HCT116 (cell line): ENCODE results near the gene TSLP. TPM values are rescaled to one million over a fixed set of nuclear protein-coding genes. Genes with fewer than 3 reads are reported as not detected.

Source experiments
- ATAC-seq: fragments of 200-7000 bp; cut with Tn5 transposase; 2 replicates; pipeline ENCODE4 v1.9.1; 2020; ENCODE audit warnings: mild to moderate bottlenecking, moderate library complexity
- BruUV-seq: library from RNA; stranded (reverse); fragments of 400-500 nt; replicated peaks from 2 replicates; lab custom pipeline; 2021; lab: Mats Ljungman, UMichigan
- CTCF ChIA-PET: fragments of 300-600 bp; sonication (Branson Sonifier 250); formaldehyde crosslinking; loops from one replicate; lab custom pipeline; 2021; ENCODE audit warnings: antibody characterized with exemption; lab: Charles Lee
- POLR2A ChIA-PET: fragments of 300-600, 350-600 bp; sonication (Branson Sonifier 250); formaldehyde crosslinking; loops from one replicate; lab custom pipeline; 2021; ENCODE audit warnings: antibody characterized with exemption; lab: Charles Lee
- RAD21 ChIA-PET, 2 experiments: fragments of 300-600 bp; sonication (Branson Sonifier 250); formaldehyde crosslinking; loops; one replicate each; lab custom pipeline; 2023; ENCODE audit warnings: low total read pairs in 2 of 2; ENCODE audit not compliant: uncharacterized antibody in 2 of 2, unreplicated experiment in 2 of 2, low non-redundant PET in 1 of 2; lab: Charles Lee
- DNase-seq: peaks from one replicate; pipeline ENCODE4 v3.0.0-alpha.2; 2010; ENCODE audit warnings: low read depth, low spot score
- H2AFZ ChIP-seq: fragments of 200-600 bp; shearing (Covaris generic), sonication (generic); 2 replicates; pipeline ENCODE4 v1.6.1; 2017; ENCODE audit warnings: low read depth, mixed run types, mixed read lengths, antibody characterized with exemption, low read length; ENCODE audit not compliant: poor library complexity, severe bottlenecking
- H3K27ac ChIP-seq: 2 replicates; pipeline ENCODE4 v1.5.1; 2012; ENCODE audit warnings: low read depth, low read length
- H3K27me3 ChIP-seq: fragments of 200-600 bp; sonication (generic); 2 replicates; pipeline ENCODE4 v1.6.1; 2016; ENCODE audit warnings: mixed run types, low read length, mixed read lengths; ENCODE audit not compliant: insufficient read depth
- H3K36me3 ChIP-seq, 2 experiments: fragments of 200-500 bp in 1 of 2; fragments of 200-600 bp in 1 of 2; sonication (Bioruptor generic) in 1 of 2; sonication (generic) in 1 of 2; 2 replicates each; pipeline versions ENCODE4 v1.5.1 to v1.6.1; 2014 to 2016; ENCODE audit warnings: low read length in 2 of 2, inconsistent platforms in 1 of 2, mixed read lengths in 1 of 2, mixed run types in 1 of 2; ENCODE audit not compliant: insufficient read depth in 2 of 2, control insufficient read depth in 1 of 2
- H3K4me1 ChIP-seq, 2 experiments: fragments of 200-600 bp in 1 of 2; sonication (generic) in 1 of 2; 2 replicates each; pipeline versions ENCODE4 v1.5.1 to v1.6.1; 2012 to 2017; ENCODE audit warnings: low read length in 2 of 2, inconsistent platforms in 1 of 2, mild to moderate bottlenecking in 1 of 2, mixed read lengths in 1 of 2, mixed run types in 1 of 2, moderate library complexity in 1 of 2; ENCODE audit not compliant: insufficient read depth in 2 of 2, control insufficient read depth in 1 of 2
- H3K4me2 ChIP-seq: fragments of 200-600 bp; sonication (generic); 2 replicates; pipeline ENCODE4 v1.6.1; 2017; ENCODE audit warnings: mixed run types, low read length, mixed read lengths
- H3K4me3 ChIP-seq, 2 experiments: fragments of 200-600 bp in 1 of 2; sonication (generic) in 1 of 2; replicated peaks in 1 of 2; 2 replicates each; pipeline ENCODE4 v1.5.1; 2011 to 2016; ENCODE audit warnings: low read length in 2 of 2, control low read depth in 1 of 2, low read depth in 1 of 2, mild to moderate bottlenecking in 1 of 2, mixed read lengths in 1 of 2, mixed run types in 1 of 2
- H3K79me2 ChIP-seq: fragments of 200-600 bp; sonication (generic); 2 replicates; pipeline ENCODE4 v1.6.1; 2017; ENCODE audit warnings: mild to moderate bottlenecking, mixed run types, low read length, moderate library complexity, mixed read lengths; ENCODE audit not compliant: insufficient read depth
- H3K9ac ChIP-seq: fragments of 200-600 bp; sonication (generic); 2 replicates; pipeline ENCODE4 v1.6.1; 2016; ENCODE audit warnings: low read length, mixed read lengths
- H3K9me2 ChIP-seq: fragments of 200-600 bp; sonication (generic), shearing (Covaris generic); 2 replicates; pipeline ENCODE4 v1.6.1; 2017; ENCODE audit warnings: mixed run types, mild to moderate bottlenecking, moderate library complexity; ENCODE audit not compliant: insufficient read depth
- H3K9me3 ChIP-seq, 2 experiments: fragments of 200-500 bp in 1 of 2; fragments of 200-600 bp in 1 of 2; sonication (Bioruptor generic) in 1 of 2; sonication (generic) in 1 of 2; 2 replicates each; pipeline ENCODE4 v1.6.1; 2014 to 2017; ENCODE audit warnings: low read length in 2 of 2, mixed read lengths in 2 of 2, inconsistent platforms in 1 of 2, low read depth in 1 of 2, mild to moderate bottlenecking in 1 of 2, mixed run types in 1 of 2, moderate library complexity in 1 of 2; ENCODE audit not compliant: control insufficient read depth in 1 of 2, insufficient read depth in 1 of 2
- H4K20me1 ChIP-seq: fragments of 200-600 bp; sonication (generic), shearing (Covaris generic); 2 replicates; pipeline ENCODE4 v1.6.1; 2017; ENCODE audit warnings: mixed run types, mild to moderate bottlenecking, moderate library complexity; ENCODE audit not compliant: insufficient read depth
- CEBPB ChIP-seq: IDR thresholded peaks from 2 replicates; pipeline ENCODE4 v1.6.1; 2012; ENCODE audit warnings: low read depth
- EZH2 ChIP-seq: fragments of 200-600 bp; sonication (generic); IDR thresholded peaks from 2 replicates; pipeline ENCODE4 v1.6.1; 2017; ENCODE audit warnings: antibody characterized with exemption, mixed run types
- JUND ChIP-seq: IDR thresholded peaks from 2 replicates; pipeline ENCODE4 v1.6.1; 2012
- RAD21 ChIP-seq: IDR thresholded peaks from 2 replicates; pipeline ENCODE4 v1.6.1; 2012; ENCODE audit warnings: low read depth, mild to moderate bottlenecking
- ZFX ChIP-seq: fragments of 450-650 bp; IDR thresholded peaks from 2 replicates; pipeline ENCODE4 v1.6.1; 2017
- intact Hi-C: fragments of 100-400 bp; cut with micrococcal nuclease; formaldehyde crosslinking; loops from 2 replicates; pipeline ENCODE4 v1.10.0; 2022
- total RNA-seq: library from RNA; stranded (reverse); gene quantifications from one replicate; pipeline ENCODE4 v1.2.1, GENCODE V29; 2021; ENCODE audit not compliant: unreplicated experiment

Gene TSLP
- total RNA-seq, 1 experiment from 2014 or later, result 0.34 TPM

- TF ChIP-seq CEBPB, result peak; percentile 73
Measured at GRCh38 chr5:111075520-111075919, 4.0 kb downstream of the TSLP start (continued).

- BruUV-seq, result no TSS peak
- RAD21 ChIA-PET, result no interaction called here
- Histone ChIP-seq H3K27me3 (peaks cover 19% of the 10 kb centered on the region), H3K4me2 (no peak overlapping the region), H3K27ac (no peak overlapping the region), H3K4me1 (peaks cover 6 to 12% of the 10 kb centered on the region in 2 experiments; a peak in 2 of 4 replicates), H3K4me3 (no peak overlapping the region), H3K9me3 (no peaks in the 10 kb centered on the region), H3K9ac (no peak overlapping the region), H3K9me2 (no peaks in the 10 kb centered on the region), H2AFZ (no peak overlapping the region), H4K20me1 (no peaks in the 10 kb centered on the region), H3K36me3 (no peaks in the 10 kb centered on the region), H3K79me2 (no peaks in the 10 kb centered on the region)
- POLR2A ChIA-PET, result no interaction called here
- ATAC-seq (no peak), DNase-seq (no peak)
- CTCF ChIA-PET, result no interaction called here
- intact Hi-C loops, result no loop called here
- no peak for TF ChIP-seq JUND
- TF ChIP-seq RAD21, result no peak
- no peak for TF ChIP-seq ZFX
Measured at GRCh38 chr5:111076091-111076490, 4.6 kb downstream of the TSLP start.

- ChIA-PET POLR2A (no interaction called here), RAD21 (no interaction called here), CTCF (no interaction called here)
- DNase-seq, result no peak
- Histone ChIP-seq H3K9me3 (no peaks in the 10 kb centered on the region), H4K20me1 (no peaks in the 10 kb centered on the region), H3K4me1 (peaks cover 6 to 10% of the 10 kb centered on the region in 2 experiments; a peak in 2 of 4 replicates), H3K9ac (no peak overlapping the region), H3K4me3 (no peak overlapping the region), H3K27me3 (peaks cover 15% of the 10 kb centered on the region), H3K9me2 (no peaks in the 10 kb centered on the region), H3K79me2 (no peaks in the 10 kb centered on the region), H3K4me2 (no peak overlapping the region), H2AFZ (no peak overlapping the region), H3K27ac (no peak overlapping the region), H3K36me3 (no peaks in the 10 kb centered on the region)
- no peak for TF ChIP-seq EZH2
- intact Hi-C loops, result no loop called here
- ATAC-seq, result no peak
- BruUV-seq, result no TSS peak
Measured at GRCh38 chr5:111077678-111078077, 6.2 kb downstream of the TSLP start.
